GM18870 (cell line): ENCODE results near the gene SLC35F4.
"Not testable (repeated sequence)": the region's sequence is repeated elsewhere in the genome, so short reads cannot be mapped to it uniquely, and the experiment has no call there.

Source experiments
- ATAC-seq: cut with Tn5 transposase; IDR thresholded peaks from one replicate; pipeline ENCODE4 v1.9.1; 2021; ENCODE audit warnings: moderate library complexity; ENCODE audit not compliant: unreplicated experiment

The SLC35F4 gene

DNA sequence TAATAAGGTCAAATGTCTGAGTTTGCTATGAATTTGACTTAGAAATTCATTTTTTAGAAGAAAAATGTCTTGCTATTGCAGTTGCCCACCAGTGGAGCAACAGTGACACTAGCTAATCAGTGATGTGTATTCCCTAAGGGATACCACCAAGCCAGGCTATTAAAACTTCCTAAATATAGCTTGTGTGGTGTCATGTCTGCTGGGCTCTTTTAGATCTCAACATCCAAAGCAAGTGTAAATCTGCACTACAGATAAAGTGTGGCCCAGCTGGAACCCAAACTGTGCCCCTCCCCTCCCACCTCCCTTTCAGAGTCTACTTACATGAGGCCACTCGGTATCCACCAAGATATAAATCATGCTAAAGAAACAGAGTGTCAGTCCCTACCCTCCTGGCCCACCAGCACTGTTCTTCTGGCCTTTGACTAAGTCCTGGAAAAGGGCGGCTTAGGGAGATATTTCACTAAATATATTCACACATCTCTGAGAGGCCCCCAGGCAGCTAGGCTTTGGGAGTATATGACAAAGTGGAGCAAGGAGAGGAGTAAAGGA is 53.8 kb downstream of the SLC35F4 start:
- no peak for ATAC-seq

DNA sequence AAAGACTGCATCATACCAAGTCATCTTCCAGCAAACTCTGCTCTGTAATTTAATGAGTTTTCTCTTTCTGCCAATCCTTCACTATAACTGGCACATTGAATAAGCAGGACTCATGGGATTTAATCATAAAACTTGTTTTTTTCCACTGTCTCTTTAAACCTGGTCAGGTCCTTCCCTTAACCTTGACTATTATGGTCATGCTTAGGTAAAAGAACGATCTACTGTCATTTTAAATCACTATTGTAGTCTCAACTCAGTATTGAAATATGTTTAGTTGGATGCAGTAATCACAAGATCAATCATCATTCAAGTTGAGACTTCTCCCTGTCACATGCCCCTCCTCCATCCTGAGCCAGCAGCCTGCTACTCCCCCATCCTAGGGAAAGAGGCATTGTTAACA is 56.1 kb downstream of the SLC35F4 start:
- ATAC-seq: no peak

DNA sequence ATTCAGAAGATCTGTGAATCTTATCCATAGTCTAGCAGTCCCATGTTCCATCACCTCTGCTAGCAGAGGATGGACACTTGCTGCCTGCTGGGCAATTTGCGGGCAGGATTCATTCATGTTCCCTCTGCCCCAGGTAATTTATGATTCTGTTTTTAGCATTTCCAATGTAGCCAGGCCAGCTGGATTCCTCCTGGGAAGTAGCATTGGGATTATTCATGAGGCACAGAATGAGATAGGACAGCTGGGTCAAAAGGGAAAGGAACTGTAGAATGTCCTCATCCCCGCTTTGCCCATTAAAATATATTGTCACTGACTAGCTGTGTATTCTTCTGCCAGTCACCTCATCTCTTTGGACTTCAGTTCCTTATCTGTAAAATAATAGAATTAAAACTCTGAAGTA is 68.7 kb downstream of the SLC35F4 start:
- no peak for ATAC-seq

DNA sequence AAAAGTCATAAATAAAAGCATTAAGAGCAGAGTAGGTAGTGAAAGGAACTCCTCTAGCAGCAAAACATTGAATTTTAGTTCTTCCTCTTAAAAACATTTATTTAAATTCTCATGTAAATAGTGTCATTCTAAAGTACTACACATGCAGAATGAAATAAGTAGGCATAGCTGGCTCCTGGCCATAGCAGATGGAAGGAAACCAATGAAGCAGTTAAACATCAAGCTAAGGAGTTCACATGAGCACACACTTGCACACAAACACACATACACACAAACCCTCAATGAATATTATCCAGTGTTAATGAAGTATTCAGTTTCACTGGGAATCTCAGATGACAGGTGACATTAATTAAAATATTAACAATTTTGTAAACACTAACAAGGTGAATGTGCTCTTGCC is 69.3 kb downstream of the SLC35F4 start:
- no peak for ATAC-seq

DNA sequence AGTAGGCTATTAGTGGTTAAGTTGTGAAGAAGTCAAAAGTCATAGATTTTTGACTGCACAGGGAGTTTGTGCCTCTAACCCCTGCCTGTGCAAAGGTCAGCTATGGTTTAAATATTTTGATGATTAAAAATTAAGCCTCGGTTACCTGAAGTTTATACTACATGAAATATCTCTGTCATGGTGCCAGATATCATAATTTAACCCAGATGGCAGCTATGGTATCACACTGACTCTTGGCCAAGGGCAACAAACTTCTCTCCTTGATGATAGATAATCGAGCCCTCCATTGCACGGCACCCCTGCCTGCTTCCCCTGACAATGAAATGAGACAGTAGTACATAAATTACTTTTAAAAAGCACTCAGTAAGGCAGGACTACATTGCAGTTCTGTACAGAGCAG is 80.8 kb downstream of the SLC35F4 start:
- ATAC-seq: no peak

DNA sequence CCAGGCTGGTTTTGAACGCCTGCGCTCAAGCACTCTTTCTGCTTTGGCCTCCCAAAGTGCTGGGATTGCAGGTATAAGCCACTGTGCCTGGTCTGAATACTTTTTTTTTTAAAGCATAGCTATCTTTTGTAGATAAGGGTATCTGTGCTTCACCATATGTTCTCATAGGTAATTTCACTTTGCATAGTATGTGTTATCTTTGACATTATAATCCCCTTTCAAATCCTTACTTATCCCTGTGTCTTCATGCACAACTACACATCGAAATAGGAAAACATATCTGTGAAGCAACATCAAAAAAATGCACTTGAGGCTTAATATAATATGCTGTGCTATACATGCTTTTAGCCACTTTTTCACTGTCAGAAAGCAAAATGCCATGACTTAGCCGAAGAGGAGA is 94.1 kb downstream of the SLC35F4 start:
- ATAC-seq: no peak

DNA sequence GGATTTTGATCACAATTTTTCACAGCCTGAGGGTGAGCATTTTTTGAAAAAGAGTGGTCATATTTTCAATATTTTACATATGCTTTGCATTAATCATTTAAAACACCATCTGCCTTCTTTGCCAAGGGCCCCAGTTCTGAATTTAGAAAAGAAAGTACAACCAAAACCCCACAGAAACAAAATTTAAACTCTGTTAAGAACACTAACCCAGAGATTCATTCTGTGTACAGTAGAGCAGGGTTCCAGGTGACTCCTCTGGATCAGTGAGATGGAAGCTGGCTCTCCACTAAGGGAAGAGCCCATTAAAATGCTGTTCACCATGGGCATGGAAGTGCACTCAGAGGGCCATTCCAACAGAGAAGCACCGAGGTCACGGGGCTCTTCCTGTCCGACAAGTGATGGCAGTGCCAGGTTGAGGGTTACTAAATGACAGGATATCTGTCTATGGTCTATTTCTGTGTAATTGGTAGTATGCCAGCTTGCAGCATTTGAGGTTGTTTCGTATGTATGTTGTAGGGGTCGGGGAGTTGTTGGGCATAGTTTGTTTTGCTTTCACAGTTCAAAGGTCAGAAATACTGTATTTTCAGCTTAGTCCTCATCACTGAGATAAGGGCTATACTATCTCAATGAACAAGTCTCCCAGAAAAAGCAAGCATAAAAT is 95.9 kb downstream of the SLC35F4 start:
- ATAC-seq: peak; percentile 59

DNA sequence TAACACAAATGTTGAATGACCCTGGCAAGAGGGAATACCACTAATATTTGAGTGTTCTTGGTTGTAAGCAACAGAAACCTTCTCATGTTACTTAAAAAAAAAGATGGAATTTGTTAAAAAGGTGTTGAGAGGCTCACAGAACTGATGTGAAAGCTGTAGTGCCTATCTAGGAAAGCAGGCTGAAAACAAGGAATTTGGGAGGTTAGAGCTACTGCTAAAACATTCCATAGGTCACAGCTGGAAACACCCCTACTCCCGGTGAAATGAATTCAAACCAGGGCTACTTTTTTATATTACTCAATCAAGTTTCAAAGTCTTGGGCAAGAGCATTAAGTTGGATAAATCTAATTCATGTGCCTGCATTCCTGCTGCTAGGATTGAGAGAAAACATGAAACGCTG is 104.1 kb downstream of the SLC35F4 start:
- ATAC-seq: no peak

DNA sequence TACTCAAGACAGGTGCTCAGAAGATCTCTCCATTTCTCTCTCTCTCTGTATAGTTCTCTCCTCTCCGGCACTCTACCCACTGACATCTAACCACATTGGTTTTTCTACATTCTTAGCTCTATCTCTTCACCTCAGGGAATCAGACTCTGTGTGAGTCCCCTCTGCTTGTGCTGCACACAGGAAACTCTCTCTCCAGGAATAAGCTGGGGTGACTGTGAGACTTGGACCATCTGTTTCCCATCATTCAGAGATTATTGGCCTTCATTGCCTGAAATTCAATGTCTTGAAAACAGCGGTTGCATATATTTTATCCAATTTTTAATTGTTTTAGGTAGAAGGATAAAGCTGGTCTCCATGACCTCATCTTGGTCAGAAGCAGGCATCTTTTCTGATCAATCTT is 105.0 kb downstream of the SLC35F4 start:
- no peak for ATAC-seq

DNA sequence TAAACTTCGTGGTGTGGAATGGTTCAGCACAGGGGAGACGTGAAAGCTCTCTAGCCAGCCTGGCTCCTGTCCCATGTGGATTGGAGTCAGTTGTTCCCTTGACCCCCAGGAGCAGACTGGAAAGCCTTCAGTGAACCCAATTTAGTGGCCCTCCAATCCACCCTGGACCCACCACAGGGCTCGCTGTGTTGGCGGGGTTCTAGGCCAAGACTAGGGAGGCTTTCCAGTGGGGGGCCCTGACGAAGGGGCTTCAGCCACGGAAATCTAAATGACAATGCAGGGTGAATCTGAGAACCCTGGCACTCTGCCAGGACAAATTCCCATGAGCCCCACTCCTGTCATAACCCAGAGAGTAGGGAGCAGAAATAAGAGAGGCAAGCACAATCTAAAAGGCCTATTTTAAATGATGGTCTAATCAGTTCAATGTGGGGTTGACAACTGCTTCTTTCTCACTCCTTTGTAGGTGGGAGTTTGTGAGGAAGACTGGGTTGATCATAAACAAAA is 110.8 kb downstream of the SLC35F4 start:
- ATAC-seq: no peak

DNA sequence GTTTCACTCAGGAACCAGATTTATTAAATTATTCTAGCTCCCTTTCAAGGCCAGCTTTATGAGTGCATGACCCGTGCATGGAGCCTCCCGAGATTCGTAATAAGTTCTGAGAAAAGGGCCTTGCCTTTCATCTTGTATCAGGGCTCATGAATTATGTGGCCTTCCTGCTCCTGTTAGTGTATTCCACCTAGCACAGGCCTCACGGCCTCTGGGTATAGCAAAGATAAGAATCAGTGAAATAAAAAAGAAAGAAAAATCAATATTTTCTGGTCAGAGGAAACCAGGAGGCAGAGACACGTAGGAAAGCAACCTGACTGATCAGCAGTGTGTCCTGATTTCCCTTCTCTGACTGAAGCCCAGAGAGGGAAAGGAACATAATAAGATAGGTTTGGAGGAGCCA is 111.4 kb downstream of the SLC35F4 start:
- no peak for ATAC-seq

DNA sequence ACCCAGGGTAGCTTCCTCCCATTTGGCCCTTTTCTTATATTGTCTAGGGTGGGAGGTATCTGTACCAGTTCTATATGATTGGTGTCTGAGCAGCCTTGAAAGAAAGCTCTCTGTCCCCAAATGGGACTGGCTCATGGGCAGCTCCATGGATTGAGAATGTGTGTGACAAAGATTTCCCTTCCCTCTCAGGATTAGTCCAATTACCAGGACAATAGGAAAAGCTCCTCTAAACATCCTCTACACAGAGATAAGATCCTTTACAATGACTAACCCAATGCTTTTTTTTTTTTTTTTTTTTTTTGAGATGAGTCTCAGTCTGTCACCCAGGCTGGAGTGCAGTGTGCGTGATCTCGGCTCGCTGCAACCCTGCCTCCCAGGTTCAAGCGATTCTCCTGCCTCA is 112.1 kb downstream of the SLC35F4 start:
- ATAC-seq: no peak

DNA sequence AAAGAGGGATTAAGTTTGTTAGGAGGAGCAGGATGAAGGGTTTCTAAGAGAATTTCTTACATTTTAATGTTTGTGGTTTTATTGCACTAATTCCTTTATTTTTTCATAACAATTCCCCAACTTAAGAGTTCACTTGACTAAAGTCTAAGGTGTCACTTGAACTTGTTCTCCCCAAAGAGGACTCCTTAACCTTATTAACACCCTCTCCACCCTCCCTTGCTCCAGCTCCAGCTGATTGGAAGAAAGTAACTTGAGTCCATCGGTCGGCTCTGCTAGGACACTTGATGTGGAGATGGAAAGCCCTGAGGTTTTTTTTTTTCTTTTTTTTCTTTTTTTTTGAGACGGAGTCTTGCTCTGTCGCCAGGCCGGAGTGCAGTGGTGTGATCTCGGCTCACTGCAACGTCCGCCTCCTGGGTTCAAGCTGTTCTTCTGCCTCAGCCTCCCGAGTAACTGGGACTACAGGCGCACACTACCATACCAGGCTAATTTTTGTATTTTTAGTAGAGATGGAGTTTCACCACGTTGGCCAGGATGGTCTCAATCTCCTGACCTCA is 113.7 kb downstream of the SLC35F4 start:
- not testable (repeated sequence) for ATAC-seq

DNA sequence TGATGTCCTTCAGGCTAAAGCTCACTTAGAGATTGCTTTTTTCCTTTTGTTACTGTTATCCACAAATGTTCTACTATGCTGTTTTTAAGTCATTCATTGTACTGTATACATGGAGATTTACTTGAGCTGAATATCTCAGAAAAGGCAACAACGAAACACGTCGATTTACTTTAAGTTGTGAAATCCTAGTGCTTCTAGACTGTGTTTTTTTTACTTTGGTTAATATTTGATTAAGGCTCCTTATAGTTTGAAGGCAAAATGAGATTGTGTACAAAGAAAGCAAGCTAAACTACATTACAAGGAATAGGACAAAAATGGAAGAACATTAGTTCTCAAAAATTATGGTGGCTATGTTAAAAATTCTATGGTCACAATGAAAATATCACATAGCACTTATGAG is 114.5 kb downstream of the SLC35F4 start:
- no peak for ATAC-seq

DNA sequence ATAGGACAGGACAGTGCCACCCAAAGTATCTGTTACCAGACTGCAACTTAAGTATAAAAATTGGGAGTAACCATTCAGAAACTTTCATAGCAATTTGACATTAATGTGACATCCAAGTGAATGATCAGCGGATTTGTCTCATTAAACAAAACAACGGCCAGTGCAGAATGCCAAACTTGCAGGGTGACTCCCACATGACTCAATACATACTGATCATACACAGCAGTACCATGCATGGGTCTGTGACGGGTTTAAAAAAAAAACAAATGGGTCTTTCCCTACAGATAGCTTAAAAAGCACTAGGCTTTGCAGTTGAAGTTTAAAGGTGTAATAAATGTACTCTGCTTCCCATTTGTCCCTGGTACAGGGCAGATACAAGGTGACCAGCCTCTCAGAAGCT is 116.6 kb downstream of the SLC35F4 start:
- ATAC-seq: no peak

DNA sequence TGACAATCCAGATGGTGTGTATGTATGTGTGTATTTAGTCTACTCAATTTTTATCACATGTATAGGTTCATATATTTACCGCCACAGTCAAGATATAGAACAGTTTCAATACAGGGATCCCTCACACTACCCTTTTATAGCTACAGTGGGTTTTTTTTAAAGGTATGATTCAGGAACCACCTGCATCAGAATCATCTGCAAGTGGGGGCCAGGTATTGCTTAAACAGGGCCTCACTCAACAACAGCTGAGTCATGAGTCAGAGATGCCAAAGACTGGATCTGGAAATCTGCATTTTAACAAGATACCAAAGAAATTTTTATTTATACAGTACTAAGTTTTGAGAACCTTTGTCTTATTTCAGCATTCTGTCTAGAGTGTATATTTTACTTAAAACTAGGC is 117.6 kb downstream of the SLC35F4 start:
- no peak for ATAC-seq

DNA sequence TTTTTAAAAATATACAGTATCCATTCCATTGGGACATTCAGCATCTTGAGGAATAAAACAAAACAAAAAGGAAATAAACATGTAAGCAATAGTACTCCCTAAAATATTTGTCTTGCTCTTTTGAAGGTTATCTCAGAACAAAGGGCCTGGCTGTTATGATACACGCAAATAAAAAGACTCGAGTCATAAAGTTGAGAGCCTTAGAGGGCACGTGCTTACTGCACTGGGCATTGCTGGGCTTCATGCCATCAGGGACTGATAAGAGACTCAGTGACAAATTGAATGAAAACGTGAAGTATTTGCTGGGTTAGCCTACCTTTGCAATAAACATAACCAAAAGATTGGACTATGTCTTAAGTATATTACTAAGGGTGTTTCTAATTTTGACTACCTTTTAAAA is 118.9 kb downstream of the SLC35F4 start:
- no peak for ATAC-seq

DNA sequence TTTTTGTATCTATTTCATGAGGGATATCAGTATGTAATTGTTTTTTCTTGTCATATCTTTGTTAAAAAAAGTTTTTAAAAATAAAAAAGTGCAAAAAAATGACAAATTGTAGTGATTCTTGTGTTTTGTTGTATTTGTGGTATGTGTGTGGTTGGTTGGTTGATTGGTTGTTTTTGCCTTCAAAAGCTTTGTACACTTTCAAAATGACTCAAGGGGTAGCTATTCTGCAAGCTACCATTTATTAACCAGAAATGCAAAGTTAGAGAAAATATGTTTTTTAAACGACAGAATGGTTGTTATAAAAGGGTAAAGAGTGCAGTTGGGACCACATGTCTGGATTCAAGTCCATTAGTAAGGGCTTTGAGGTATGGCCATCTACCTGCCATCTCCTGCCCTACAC is 119.3 kb downstream of the SLC35F4 start:
- ATAC-seq: no peak

DNA sequence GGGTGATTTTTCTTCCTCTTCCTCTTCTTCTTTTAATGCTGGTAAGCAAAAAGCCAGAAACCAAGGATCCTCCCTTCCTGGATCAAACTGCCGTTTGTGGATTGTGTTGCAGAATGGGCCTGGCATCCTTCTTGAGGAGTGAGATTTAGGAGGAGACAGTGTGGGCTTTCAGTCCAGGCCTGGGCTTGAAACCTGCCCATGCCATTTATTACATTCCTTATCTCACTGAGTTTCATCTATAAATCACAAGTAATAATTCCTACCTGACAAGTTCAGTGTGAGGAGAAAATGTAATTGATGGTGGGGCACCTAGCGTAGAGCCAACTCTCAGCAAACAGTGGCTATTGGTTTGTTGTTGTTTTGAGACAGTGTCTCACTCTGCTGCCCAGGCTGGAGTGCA is 126.4 kb downstream of the SLC35F4 start:
- ATAC-seq: no peak

DNA sequence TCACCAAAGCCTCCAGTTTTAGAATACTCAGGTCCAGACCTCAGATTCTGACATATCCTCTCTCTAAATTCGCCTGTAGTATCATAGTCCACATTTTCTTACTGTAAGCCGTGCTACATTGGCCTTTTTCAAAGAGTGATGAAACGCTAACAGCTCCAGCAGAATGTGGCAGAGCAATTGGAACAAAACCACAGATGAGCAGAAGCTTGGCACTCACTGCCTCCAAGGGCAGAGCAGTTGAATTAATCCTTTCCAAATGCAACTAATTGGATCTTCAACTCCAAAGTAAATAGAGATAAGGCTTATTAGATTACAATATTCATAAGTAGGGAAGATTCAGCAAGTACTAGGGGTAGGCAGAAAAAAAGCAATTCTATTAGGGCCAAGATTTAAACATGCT is 128.3 kb downstream of the SLC35F4 start:
- ATAC-seq: no peak

DNA sequence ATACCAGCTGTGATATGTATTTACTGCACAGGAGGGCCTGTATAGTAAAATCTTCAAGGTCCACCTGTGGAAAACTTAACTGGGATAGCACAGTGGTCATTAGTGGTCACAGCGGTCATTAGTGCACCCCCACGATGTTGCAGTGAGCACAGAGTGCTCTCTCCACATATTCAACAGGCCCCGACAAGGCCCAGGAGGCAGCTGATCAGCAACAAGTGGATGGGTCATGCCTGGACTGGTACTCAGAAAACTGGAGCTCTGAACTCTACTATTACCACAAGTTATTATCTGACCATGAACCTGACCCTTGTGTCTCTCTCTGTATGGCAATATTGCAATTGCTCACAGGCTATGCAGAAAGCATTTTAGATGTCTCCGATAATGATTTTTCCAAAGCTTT is 129.5 kb downstream of the SLC35F4 start:
- ATAC-seq: no peak

DNA sequence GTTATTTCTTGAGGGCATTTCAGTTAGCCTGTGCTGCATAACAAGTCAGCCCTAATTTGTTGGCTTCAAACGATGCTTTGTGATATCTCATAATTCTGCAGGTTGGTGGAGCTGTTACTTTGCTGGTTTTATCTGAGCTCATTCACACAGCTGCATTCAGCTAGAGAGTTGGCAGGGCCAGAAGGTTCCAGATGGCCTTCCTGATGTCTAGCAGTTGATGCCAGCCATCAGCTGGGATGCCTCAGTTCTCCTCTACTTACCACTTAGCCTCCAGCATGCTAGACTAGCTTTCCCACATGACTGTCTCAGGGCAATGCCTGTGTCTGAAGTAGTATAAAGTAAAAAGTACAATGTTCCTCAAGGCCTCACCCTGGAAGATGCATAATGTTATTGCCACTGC is 130.6 kb downstream of the SLC35F4 start:
- no peak for ATAC-seq
